Measurements from ENCODE around the gene TBX5. TPM values are rescaled to one million over a fixed set of nuclear protein-coding genes. Genes with fewer than 3 reads are reported as not detected.

TBX5 gene
- total RNA-seq, 1 experiment from 2014 or later, result not detected

DNA sequence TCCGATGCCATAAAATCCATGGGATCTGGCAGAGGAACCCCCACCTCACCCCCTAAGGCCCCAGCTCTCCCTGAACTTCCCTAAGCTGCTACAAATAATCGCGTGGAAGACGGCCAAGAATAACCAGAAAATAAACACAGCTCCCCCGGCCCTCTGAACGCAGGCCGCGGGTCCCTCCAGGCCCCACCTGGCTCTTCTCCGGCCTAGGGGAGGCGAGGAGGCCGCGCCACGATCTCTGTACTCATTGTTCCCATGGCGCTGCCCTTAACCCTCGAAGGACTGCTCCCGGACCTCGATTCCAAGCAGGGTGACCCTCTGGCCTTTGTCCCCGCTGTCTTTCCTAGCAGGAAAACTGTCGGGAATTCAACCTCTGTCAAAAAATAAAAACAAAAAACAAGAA is 33.9 kb upstream of the TBX5 start:
- H3K4me3 ChIP-seq, result no peak overlapping the region
- peaks cover 8% of the 10 kb centered on the region; the same call in 1 of the 2 replicates for H3K27me3 ChIP-seq
- H3K9me3 ChIP-seq, result no peaks in the 10 kb centered on the region
- H3K36me3 ChIP-seq, result no peaks in the 10 kb centered on the region
- no peak for DNase-seq

DNA sequence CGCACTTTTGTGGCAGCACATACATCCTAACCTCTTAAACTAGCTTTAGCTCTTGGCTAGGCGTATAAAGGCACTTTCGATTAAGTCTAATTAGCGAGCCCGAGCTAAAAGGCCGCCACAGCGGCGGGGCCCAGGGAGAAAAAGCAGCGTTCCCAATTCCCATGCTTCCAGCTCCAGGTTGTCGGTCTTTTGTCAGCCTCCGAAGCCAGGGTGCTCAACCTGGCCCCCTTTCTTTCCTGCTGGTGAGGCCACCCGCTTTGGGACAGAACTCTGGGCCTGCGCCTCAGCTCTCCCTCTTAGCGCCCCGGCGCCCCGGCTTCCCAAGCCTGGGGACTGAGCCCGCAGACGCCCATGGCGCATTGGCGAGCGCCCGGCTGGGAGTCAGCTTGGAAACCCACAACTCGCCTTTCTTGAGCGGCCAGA is 33.3 kb upstream of the TBX5 start:
- Histone ChIP-seq H3K27me3 (peaks cover 7% of the 10 kb centered on the region; the same call in 1 of the 2 replicates), H3K36me3 (no peaks in the 10 kb centered on the region), H3K4me3 (no peak overlapping the region), H3K9me3 (no peaks in the 10 kb centered on the region)
- no peak for DNase-seq

DNA sequence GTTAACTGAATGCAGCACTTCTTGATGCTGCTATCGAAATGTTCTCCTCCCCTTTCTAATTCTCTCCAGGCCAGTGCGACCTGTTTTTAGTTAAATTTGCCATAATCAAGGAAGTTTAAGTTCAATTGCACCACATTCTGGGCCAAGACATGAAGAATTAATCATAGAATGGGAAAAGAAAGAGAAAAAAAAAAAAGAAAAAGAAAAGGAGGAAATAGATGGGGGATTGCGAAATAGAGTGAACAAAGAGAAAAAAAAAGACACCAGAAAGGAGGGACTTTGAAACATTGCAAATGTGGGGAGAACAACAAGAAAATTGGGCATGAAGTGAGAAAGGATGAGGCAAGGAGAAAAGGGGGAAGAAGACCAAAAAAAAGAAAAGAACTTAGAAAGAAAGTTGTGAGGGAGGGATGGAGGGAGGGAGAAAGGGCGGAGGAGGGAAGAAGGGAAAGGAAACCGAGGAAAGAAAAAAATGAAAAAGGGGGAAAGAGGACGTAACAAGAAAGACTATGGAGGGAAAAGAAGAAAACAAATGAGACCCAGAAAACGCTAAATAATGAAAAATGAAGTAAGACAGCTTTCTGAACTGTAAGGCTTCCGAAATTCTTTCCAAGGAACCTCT is 32.8 kb upstream of the TBX5 start:
- DNase-seq, result no peak
- Histone ChIP-seq H3K27me3 (peaks cover 2% of the 10 kb centered on the region; the same call in 1 of the 2 replicates), H3K9me3 (no peaks in the 10 kb centered on the region), H3K36me3 (no peaks in the 10 kb centered on the region), H3K4me3 (no peak overlapping the region)

DNA sequence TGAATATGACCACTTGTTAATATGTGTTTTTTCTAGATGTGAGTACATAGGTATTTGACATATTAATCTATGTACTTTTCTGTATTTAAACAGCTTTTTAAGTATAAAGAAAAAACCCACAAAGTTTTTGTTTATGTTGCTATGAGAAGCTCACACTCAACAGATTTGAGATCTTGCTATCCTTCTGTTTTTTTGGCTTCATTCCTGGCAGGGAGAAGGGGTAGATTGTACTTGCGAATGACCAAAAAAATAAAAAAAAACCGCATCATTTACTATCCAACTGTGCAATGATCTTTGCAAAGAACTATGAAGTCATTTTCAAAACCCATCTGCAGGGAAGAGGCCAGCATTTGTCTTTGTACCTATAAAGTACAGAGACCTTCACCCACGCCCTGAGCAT is 28.4 kb upstream of the TBX5 start:
- Histone ChIP-seq H3K27me3 (no peaks in the 10 kb centered on the region), H3K4me3 (no peak overlapping the region), H3K36me3 (no peaks in the 10 kb centered on the region), H3K9me3 (no peaks in the 10 kb centered on the region)
- DNase-seq, result no peak

DNA sequence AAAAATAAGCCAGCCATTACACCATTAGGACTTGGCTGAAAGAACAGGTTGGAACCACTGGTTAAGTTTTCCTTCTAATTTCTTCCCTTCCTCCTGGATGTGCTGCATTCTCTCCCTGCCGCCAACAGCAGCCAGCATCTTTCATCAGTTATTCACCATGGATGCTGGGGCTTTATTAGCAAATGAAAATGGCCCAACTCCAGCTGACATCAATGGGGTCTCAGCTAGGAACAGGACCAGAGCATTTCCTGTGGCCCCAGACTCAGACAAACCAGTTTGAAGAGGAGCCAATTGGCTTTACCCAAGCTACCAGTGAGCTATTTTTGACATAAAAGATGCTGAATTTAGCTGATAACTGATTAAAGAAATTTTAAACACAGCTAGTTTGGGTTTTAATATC is 26.0 kb upstream of the TBX5 start:
- no peak overlapping the region for H3K4me3 ChIP-seq
- H3K36me3 ChIP-seq, result no peaks in the 10 kb centered on the region
- no peak for DNase-seq
- no peaks in the 10 kb centered on the region for H3K9me3 ChIP-seq
- H3K27me3 ChIP-seq, result no peaks in the 10 kb centered on the region

DNA sequence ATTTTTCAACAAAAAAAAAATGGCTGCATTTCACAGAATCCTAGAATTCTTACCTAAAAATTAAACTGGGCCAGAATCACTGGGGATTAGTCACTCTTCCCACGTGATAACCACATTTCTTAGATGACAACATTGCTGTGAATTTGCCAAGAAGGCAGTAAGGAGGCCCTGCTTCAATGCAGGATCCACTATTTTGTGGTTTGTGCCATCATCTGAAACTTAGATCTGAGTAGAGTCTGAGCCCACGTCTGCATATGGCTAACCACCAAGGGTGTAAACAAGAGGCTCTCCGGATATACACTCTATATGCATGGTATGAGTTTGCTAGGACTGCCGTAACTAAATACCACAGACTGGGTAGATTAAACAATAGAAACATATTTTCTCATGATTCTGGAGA is 24.4 kb upstream of the TBX5 start:
- peak; percentile 42 for DNase-seq
- no peaks in the 10 kb centered on the region for H3K9me3 ChIP-seq
- H3K4me3 ChIP-seq, result no peak overlapping the region
- H3K27me3 ChIP-seq, result no peaks in the 10 kb centered on the region
- H3K36me3 ChIP-seq, result no peaks in the 10 kb centered on the region

DNA sequence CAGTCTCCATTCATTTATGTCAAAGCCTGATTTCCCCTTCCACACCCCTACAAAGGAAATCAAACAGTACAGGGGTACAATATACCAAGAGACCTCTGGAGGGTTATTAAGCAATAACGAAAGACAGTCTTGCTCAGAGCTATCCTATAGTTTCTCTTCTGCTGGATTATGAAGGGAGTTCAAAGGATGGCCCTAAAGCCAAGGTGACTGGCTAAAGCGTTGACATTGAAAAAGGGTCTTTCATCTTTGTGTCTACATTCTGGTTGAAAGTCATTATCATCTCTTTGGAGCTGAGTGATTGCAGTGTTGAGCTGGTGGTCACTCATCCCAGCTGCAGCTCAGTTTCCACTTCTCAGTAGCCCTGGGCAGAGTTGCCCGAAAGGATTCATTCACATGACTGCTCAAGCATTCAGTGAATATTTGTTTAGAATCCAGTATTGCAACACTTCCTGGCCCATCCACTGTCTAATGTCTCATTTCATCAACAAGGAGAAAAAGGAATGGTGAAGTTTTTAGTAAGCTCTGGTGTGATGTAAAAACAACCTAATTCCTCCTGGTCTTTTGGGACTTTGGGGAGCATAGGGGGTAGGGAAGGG is 19.2 kb upstream of the TBX5 start:
- H3K4me3 ChIP-seq, result no peak overlapping the region
- H3K27me3 ChIP-seq, result no peaks in the 10 kb centered on the region
- DNase-seq, result no peak
- no peaks in the 10 kb centered on the region for H3K36me3 ChIP-seq
- no peaks in the 10 kb centered on the region for H3K9me3 ChIP-seq

DNA sequence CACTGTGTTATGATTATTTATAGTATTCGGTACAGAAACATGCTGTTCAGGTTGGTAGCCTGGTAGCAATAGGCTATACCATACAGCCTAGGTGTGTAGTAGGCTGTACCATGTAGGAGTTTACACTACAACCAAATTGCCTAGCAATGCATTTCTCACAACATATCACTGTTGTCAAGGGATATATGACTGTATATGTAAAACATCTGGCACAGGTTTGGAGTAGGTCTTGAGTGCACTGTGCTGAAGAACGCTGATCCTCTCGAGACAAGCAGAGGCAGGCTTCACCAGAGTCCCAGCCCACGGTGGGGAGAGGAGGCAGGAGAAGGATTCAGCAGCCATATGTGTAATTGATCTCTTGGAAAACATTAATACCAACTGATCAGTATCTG is 15.0 kb upstream of the TBX5 start:
- no peak overlapping the region for H3K4me3 ChIP-seq

DNA sequence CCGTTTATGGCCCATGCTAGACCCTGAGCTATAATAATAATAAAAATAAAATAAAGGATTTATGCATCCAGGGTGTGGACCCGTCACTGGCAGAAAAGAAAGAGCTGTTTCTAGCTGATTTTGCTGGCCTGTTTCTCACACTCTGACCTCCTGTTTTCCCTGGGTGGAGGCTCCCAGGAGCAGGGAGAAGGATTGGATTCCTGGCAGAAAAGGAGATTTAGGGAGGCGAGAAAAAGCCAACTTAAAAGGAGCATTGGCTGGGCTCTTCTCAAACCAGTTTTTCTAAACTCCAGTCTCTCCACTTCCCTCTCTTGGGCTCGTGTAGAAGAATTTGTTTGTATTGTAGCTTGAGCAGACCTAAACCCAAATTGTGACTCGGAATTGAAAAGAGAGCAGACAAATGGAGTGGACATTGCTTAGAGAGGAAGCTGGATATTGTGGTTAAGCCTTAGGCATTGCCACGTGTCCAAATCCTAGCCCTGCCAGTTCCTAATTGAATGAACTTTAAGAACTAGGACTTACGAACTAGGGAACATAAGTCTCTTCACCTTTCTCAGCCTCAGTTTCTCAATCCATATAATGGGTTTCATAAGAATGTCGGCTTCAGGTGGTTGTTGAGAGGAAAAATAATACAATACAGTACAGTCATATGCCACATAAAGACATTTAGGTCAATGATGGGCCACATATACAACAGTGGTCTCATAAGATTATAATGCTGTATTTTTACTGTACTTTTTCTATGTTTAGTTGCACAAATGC is 14.4 kb upstream of the TBX5 start:
- H3K27me3 ChIP-seq, result no peaks in the 10 kb centered on the region
- no peak overlapping the region for H3K4me3 ChIP-seq
- no peaks in the 10 kb centered on the region for H3K36me3 ChIP-seq
- no peaks in the 10 kb centered on the region for H3K9me3 ChIP-seq
- no peak for DNase-seq

More for the DNA sequence above, 15.0 kb upstream of the TBX5 start:
- no peaks in the 10 kb centered on the region for H3K9me3 ChIP-seq
- no peaks in the 10 kb centered on the region for H3K27me3 ChIP-seq
- H3K36me3 ChIP-seq, result no peaks in the 10 kb centered on the region
- DNase-seq, result no peak

DNA sequence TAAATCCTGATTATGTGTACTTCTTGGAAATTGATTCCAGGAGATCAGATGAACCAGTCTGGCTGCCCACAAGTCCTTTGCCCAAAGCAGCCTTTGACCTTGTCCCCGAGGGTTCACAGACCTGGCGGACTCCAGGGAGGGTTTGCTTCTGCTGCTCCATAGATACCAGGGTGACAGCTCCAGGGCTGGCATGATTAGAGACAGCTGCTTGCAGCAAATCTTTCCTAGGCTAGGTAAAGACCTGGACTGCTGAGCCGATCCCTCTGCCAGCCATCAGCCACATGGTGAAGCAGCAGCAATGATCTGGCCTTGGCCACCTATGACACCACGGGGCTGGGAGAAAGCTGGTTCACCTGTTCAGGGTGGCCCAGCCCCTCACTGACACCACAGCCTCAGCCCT is 10.1 kb upstream of the TBX5 start:
- Histone ChIP-seq H3K27me3 (no peaks in the 10 kb centered on the region), H3K9me3 (no peaks in the 10 kb centered on the region), H3K36me3 (no peaks in the 10 kb centered on the region), H3K4me3 (no peak overlapping the region)
- no peak for DNase-seq

DNA sequence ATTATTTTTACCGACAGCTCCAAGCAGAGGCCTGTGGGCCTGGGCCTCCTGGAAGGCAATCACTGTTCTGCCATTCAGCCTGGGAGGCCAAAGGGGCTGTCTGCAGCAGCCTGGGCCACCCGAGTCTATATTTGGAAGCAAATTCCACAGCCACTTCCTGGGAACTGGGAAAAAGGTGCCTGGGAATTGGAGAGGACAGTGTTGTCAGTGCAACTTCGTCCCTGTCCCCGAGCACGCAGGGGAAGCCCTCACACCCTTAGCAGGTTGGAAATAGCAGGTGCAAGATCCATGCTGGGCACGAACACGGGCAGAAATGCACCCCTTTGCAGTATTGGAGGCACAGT is 9.6 kb upstream of the TBX5 start:
- H3K36me3 ChIP-seq, result no peaks in the 10 kb centered on the region
- no peaks in the 10 kb centered on the region for H3K9me3 ChIP-seq
- no peak for DNase-seq
- H3K27me3 ChIP-seq, result no peaks in the 10 kb centered on the region
- H3K4me3 ChIP-seq, result no peak overlapping the region

DNA sequence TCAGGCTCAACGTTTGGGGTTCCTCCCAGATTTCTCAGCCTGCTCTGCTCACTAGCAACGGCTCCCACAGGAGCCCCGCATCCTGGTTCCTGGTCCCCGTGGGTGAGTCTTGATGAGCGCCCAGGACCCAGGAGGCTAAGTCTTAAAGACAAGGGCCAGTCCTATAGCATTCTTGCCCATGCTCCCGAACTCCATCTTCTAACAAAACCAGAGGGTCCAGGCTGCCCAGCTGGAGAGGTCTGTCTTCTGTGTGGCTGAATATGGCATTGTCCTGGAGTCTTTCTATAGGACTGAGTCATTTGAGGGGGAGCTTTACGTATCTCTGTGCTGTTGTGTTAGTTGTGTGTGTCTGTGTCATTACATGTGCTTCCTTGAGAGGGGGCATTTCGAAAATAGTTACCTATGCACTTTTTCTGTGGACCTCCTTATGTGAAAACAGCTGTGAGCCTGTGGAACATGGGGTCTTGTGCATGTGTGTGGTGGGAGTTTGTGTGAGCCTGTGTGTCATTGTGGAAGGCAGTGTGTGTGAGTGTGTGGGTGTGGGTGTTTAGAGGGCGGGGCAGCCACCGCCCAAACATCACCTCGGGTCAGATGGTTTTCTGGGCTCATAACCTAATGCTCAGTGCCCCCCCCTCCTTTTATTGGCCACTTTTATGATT is 9.1 kb upstream of the TBX5 start:
- DNase-seq, result no peak
- H3K27me3 ChIP-seq, result no peaks in the 10 kb centered on the region
- H3K4me3 ChIP-seq, result no peak overlapping the region
- H3K9me3 ChIP-seq, result no peaks in the 10 kb centered on the region
- no peaks in the 10 kb centered on the region for H3K36me3 ChIP-seq

DNA sequence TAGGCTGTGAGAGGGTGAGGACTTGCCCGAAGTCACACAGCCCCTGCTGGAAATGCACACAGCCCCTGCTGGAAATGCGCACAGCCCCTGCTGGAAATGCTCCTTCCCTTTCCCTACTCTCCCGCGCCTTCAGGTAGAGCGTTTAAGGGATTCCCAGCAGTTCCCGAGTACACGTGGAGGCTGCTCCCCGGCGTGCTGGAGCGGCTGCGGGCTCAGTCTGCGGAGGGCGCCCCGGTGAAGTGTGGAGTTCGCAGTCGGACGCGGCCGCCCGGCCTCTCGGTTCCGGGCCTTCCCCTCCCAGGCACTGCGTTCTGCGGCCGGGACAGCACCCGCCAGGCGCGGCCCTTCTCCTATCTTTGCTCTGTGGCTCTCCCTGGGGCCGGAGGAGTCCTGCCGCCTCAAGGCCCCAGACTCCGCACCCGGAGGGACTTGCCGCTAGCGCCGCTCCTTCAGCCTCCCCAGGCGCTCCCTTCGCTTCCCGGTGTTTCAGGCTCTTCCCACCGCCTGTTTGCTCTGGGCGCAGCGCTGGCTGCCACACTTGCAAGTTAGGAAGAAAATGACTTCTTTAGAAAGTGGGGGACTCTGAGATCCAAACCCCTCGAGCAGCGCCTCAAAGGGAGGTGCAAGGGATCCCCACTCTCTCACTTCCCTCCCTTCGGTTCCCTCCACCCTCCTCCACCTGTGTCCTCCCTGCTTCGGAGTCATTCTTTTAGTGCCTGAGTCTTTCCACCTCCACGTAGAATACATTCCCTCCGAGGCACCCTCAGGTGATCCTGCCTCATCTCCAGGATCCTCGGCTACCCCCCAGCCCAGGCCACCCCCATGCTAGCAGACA is 8.3 kb upstream of the TBX5 start:
- H3K9me3 ChIP-seq, result no peaks in the 10 kb centered on the region
- DNase-seq, result no peak
- no peaks in the 10 kb centered on the region for H3K27me3 ChIP-seq
- no peak overlapping the region for H3K4me3 ChIP-seq
- no peaks in the 10 kb centered on the region for H3K36me3 ChIP-seq

DNA sequence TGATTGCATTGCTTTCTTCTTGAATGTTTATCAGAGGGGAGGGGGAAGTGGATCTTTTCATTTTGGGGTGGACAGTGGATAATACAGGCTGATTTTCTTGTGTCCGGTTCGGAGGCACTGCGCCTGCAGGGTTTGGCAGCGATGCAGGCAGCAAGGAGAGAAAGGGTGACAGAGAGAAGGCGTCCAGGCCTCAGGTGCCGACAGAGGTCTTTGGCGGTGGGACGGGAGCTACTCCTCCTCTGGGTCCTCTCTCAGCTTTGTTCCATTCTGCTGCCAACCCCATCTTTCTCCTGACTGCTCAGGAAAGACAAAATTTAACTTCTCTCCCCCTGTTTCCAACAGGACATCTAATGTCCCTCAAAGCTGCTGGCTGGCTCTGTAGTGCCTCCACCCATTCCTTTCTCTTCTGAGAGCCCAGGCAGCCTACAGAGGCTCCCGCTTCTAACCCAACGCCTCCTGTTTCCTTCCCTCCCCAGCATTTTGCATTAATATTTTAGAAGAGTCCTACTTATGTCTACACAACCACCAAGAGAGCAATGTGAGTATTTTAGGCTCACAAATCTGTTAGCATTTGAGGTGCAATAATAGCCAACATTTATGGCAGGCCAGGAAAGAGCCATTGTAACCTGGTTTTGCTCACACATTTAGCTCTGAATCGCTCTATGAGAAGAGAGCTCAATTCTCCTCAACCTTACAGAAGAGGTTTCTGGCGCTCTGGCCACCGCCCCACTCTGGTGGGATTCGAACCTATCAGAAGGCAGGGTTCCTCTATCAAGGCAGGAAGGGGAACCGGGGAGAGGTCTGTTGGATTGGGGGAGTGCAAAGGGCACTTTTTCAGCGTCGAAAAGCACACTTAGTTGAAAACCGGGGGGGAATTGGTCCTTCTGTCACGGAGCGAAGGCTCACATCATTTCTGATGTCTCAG is 7.1 kb upstream of the TBX5 start:
- Histone ChIP-seq H3K4me3 (no peak overlapping the region), H3K36me3 (no peaks in the 10 kb centered on the region), H3K27me3 (no peaks in the 10 kb centered on the region), H3K9me3 (no peaks in the 10 kb centered on the region)
- DNase-seq, result no peak

DNA sequence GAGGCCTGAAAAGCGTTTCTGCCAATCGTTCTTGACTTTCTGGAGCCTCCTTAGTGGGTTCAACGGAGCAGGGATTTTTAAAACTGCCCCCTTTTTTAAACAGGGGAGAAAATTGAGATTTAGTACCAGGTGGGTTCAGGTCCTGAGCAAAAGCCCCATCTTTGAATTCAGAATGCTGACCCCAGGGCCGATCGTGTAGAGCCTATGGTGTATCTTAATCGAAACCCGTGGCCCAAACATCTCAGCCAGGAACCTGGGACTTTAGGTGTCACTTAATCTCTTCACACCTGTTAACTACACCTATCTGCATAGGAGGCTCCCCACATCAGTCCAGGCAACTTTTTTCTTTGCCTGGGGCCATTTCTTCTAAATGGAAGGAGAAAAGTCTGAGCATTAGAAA is 6.4 kb upstream of the TBX5 start:
- Histone ChIP-seq H3K4me3 (no peak overlapping the region), H3K9me3 (no peaks in the 10 kb centered on the region), H3K27me3 (no peaks in the 10 kb centered on the region), H3K36me3 (no peaks in the 10 kb centered on the region)
- DNase-seq, result no peak

Measured in MG63 (cell line).